Measurements from ENCODE around the gene TENM4. TPM values are rescaled to one million over a fixed set of nuclear protein-coding genes. Genes with fewer than 3 reads are reported as not detected.

Gene TENM4
- total RNA-seq, 1 experiment from 2014 or later, result 25.0 TPM

- TF ChIP-seq ZSCAN18 (CRISPR knock-in tag; IDR thresholded peaks at IDR 0.05) (no peak), CTCF (IDR thresholded peaks at IDR 0.05) (no peak), ZNF416 (CRISPR knock-in tag; IDR thresholded peaks at IDR 0.05) (no peak), ZNF423 (CRISPR knock-in tag; IDR thresholded peaks at IDR 0.05) (no peak), ESRRA (CRISPR knock-in tag; IDR thresholded peaks at IDR 0.05; ENCODE audit: borderline replicate concordance) (no peak), SMAD4 (CRISPR knock-in tag; IDR thresholded peaks at IDR 0.05) (no peak), NFATC4 (CRISPR knock-in tag; IDR thresholded peaks at IDR 0.05) (no peak), SOX15 (CRISPR knock-in tag; IDR thresholded peaks at IDR 0.05) (no peak), FOXK1 (CRISPR knock-in tag; IDR thresholded peaks at IDR 0.05) (no peak), ZNF317 (CRISPR knock-in tag; IDR thresholded peaks at IDR 0.05; ENCODE audit: borderline replicate concordance, low read depth) (no peak), TCF7 (CRISPR knock-in tag; IDR thresholded peaks at IDR 0.05; ENCODE audit: low read depth) (no peak)
Measured at GRCh38 chr11:78965432-78965831, 475.4 kb downstream of the TENM4 start (continued).

DNA sequence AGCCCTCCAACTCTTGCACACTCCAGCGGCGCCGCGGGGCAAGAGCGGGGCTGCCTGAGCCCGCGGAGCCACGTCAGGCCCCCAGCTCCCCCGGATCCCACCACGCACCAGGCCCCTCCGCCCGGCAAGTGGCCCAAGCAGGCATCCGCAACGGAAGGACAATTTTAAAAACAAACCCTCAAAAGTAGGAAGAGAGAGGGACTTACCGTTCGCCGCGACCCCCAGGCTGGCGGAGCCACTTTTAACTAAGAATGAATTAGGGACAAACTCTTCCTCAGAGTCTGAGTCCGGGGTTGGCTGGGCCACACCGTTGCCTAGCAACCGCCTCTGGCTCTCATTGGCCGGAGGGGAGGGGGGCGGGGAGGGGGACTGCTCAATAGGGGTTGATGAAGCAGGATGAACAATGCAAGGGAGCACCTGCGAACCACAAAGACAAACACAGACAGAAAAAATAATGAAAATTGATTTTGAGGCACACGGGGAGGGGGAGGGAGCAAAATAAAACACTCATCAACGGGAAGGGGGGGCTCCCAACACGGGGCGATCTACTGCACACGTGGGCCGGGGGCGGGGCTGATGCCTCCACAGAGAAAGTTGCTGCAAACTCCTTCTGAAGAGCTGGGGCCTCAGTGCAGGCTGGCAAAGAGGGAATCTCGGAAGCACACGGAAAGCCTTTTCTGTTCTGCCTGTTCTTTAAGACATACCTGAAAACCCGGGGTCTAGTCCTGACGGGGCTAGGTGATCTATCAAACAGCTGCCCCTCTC is 478.7 kb downstream of the TENM4 start:
- Mint-ChIP-seq H3K4me3 (peak overlapping the region; percentile 72), H3K36me3 (no peaks in the 10 kb centered on the region), H3K9me3 (no peaks in the 10 kb centered on the region), H3K27me3 (ENCODE audit: low read depth) (peaks cover 17% of the 10 kb centered on the region), H3K4me1 (peaks cover 41% of the 10 kb centered on the region), H3K27ac (no peak overlapping the region)
- no peak for TF ChIP-seq RELA (CRISPR knock-in tag; IDR thresholded peaks at IDR 0.05; ENCODE audit: borderline replicate concordance)
- no peak for TF ChIP-seq SMAD4 (CRISPR knock-in tag; IDR thresholded peaks at IDR 0.05)
- TF ChIP-seq ZNF121 (CRISPR knock-in tag; IDR thresholded peaks at IDR 0.05), result no peak
- no peak for TF ChIP-seq JUN (CRISPR knock-in tag; IDR thresholded peaks at IDR 0.05)
- TF ChIP-seq USF2 (CRISPR knock-in tag; IDR thresholded peaks at IDR 0.05), result 0 out of 2 replicates have a peak, but pooled peaks have one; percentile 10
- TF ChIP-seq, protein P1, sequence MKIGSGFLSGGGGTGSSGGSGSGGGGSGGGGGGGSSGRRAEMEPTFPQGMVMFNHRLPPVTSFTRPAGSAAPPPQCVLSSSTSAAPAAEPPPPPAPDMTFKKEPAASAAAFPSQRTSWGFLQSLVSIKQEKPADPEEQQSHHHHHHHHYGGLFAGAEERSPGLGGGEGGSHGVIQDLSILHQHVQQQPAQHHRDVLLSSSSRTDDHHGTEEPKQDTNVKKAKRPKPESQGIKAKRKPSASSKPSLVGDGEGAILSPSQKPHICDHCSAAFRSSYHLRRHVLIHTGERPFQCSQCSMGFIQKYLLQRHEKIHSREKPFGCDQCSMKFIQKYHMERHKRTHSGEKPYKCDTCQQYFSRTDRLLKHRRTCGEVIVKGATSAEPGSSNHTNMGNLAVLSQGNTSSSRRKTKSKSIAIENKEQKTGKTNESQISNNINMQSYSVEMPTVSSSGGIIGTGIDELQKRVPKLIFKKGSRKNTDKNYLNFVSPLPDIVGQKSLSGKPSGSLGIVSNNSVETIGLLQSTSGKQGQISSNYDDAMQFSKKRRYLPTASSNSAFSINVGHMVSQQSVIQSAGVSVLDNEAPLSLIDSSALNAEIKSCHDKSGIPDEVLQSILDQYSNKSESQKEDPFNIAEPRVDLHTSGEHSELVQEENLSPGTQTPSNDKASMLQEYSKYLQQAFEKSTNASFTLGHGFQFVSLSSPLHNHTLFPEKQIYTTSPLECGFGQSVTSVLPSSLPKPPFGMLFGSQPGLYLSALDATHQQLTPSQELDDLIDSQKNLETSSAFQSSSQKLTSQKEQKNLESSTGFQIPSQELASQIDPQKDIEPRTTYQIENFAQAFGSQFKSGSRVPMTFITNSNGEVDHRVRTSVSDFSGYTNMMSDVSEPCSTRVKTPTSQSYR (CRISPR knock-in tag; IDR thresholded peaks at IDR 0.05), result no peak
- 0 out of 2 replicates have a peak, but pooled peaks have one; percentile 48 for TF ChIP-seq ZNF138 (CRISPR knock-in tag; conservative IDR thresholded peaks at IDR 0.05)
- ChIA-PET CTCF (interaction anchor here (0.6 to 5.4 kb wide), 46 partner anchors 9 to 524 kb away, joined by 3 to 79 read pairs (median 4); no protein-coding TSS in a partner anchor), POLR2A (interaction anchor here (0.6 to 1.0 kb wide), 5 partner anchors 21 to 444 kb away, joined by 3 to 7 read pairs (median 4); no protein-coding TSS in a partner anchor)
- ATAC-seq (peak; percentile 68), DNase-seq (ENCODE audit: low spot score) (peak; percentile 76)

Data from WTC11 (cell line).